ENCODE measurements around the gene MED15. TPM values are rescaled to one million over a fixed set of nuclear protein-coding genes. Genes with fewer than 3 reads are reported as not detected.
A peak's percentile ranks its signal among the peaks of the same experiment; 100 is the strongest.

The MED15 gene
- total and polyA plus RNA-seq, 10 of the 15 experiments (the other 5 are each of a cell fraction or from before 2014, with no cell fraction given) = 1.4 to 75.2 (median 26.9) TPM

DNA sequence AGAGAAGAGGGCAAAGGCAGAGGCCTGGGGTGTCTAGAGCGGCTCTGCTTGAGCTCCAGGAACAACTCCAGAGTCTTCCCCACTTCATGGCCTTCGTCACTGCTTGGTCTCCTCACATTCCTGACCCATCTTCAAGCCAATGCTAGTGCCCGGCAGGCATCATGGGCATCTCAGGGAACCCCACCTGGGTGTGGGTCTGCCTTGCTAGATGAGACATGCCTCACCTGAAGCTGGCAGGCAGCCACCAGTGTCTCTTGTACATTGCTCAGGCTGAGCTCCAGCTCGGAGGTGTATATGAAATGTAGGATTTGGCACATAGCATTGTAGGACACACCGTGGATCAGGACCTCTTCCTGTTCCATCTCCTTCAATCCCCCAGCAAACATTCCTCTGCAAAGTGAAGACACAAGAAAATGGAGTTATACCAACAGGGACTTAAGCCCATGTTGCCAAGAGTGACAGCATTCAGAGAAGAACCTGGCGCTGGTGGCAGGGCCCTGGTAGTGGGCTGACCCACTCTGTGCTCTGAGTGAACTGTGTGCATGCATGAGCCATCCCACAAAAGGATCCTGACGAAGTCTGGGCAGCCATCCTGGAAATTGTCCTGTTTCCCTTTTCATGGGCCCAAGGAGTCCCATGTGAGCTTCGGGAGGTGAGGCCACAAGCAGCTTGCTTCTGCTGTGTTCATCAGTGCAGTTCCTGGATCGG lies 36.1 kb upstream of the MED15 start:
- intact Hi-C loops (cut with micrococcal nuclease; ENCODE audit: unreplicated experiment) = no loop called here
- DNase-seq (ENCODE audit: low read depth, low spot score) (no peak), ATAC-seq (no peak), FAIRE-seq (no peak)
- Histone ChIP-seq H3K4me1 (ENCODE audit: control insufficient read depth, insufficient read depth, low read length) (no peaks in the 10 kb centered on the region; the same call in 1 of the 2 replicates), H3K27me3 (replicated peaks in 1 of 2; ENCODE audit: control insufficient read depth in 2 of 2, insufficient read depth in 2 of 2, low read length in 1 of 2) (no peaks in the 10 kb centered on the region), H3K9me3 (replicated peaks; ENCODE audit: control insufficient read depth, insufficient read depth, low read length) (no peaks in the 10 kb centered on the region), H3K79me2 (ENCODE audit: control insufficient read depth, insufficient read depth, low read length) (no peaks in the 10 kb centered on the region), H4K20me1 (ENCODE audit: control insufficient read depth, insufficient read depth) (no peaks in the 10 kb centered on the region), H2AFZ (ENCODE audit: control insufficient read depth, low read depth, low read length) (no peak overlapping the region), H3K9ac (ENCODE audit: control insufficient read depth, insufficient read depth, low read length) (no peak overlapping the region), H3K27ac (ENCODE audit: control insufficient read depth, insufficient read depth) (no peak overlapping the region), H3K4me3 (no peak overlapping the region), H3K4me2 (ENCODE audit: control insufficient read depth, insufficient read depth) (no peak overlapping the region), H3K36me3 (ENCODE audit: control insufficient read depth in 2 of 2, insufficient read depth in 2 of 2, low read length in 1 of 2) (no peaks in the 10 kb centered on the region; a peak in 1 of 4 replicates)
- RAD21 ChIA-PET (ENCODE audit: unreplicated experiment) = no interaction called here
- in situ Hi-C loops (cut with MboI) = no loop called here
- SMC1A ChIA-PET (ENCODE audit: uncharacterized antibody, unreplicated experiment) = interaction anchor here (0.5 kb wide), 1 partner anchor 1360 kb away, joined by 3 read pairs; no protein-coding TSS in a partner anchor
- POLR2A ChIA-PET = no interaction called here
- WGBS (ENCODE audit: insufficient coverage, insufficient replicate concordance, low lambda C conversion rate, missing lambda C conversion rate) = 92% methylated on average over 9 of the region's 9 CpGs
- no TSS peak for BruUV-seq (replicated peaks)
- TF ChIP-seq, protein P1, sequence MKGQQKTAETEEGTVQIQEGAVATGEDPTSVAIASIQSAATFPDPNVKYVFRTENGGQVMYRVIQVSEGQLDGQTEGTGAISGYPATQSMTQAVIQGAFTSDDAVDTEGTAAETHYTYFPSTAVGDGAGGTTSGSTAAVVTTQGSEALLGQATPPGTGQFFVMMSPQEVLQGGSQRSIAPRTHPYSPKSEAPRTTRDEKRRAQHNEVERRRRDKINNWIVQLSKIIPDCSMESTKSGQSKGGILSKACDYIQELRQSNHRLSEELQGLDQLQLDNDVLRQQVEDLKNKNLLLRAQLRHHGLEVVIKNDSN (IDR thresholded peaks at IDR 0.05; ENCODE audit: borderline replicate concordance, extremely low read length, insufficient read depth, low read depth, low read length) = peak; percentile 6
- TF ChIP-seq ZNF217 (IDR thresholded peaks at IDR 0.05) = no peak
- CTCF ChIA-PET = no interaction called here

DNA sequence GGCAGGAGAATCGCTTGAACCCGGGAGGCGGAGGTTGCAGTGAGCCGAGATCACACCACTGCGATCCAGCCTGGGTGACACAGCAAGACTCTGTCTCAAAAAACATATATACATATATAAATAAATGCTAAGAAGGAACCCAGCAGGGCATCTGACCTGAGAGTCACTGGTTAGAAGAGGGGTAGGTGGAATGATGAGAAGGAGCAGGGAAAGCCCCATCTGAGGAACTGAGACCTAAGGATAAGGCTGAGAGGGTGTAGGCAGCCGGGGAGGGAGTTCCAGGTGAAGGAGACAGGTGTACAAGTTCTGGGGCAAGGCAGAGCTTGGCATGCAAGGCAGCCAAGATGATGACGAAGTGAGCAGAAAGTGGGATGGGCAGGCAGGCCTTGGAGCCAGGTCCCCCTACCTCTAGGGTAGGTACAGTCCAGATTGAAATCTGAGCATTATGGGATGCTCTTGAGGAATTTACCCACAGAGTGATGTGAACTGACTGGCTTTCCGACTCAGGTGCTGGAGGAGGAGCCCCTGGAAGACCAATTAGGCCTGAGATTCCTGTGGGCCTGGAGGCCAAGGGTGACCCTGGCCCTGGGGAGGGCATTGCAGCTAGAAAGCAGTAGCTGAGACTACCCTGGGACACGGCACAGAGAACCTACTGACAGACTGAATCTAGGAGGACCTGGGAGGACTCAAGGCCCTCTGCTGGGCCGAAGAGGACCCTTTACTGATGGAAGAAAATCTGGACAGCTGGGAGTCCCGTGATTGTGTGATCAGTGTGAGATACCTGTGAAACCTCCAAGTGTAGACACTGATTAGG lies 34.6 kb upstream of the MED15 start:
- POLR2A ChIA-PET = no interaction called here
- RAD21 ChIA-PET (ENCODE audit: unreplicated experiment) = no interaction called here
- Histone ChIP-seq H3K36me3 (ENCODE audit: control insufficient read depth in 2 of 2, insufficient read depth in 2 of 2, low read length in 1 of 2) (no peaks in the 10 kb centered on the region; a peak in 1 of 4 replicates), H3K4me1 (ENCODE audit: control insufficient read depth, insufficient read depth, low read length) (no peaks in the 10 kb centered on the region; the same call in 1 of the 2 replicates), H3K79me2 (ENCODE audit: control insufficient read depth, insufficient read depth, low read length) (no peaks in the 10 kb centered on the region), H3K4me3 (no peak overlapping the region), H3K27ac (ENCODE audit: control insufficient read depth, insufficient read depth) (no peak overlapping the region), H3K27me3 (replicated peaks in 1 of 2; ENCODE audit: control insufficient read depth in 2 of 2, insufficient read depth in 2 of 2, low read length in 1 of 2) (no peaks in the 10 kb centered on the region), H3K9ac (ENCODE audit: control insufficient read depth, insufficient read depth, low read length) (no peak overlapping the region), H3K9me3 (replicated peaks; ENCODE audit: control insufficient read depth, insufficient read depth, low read length) (no peaks in the 10 kb centered on the region), H4K20me1 (ENCODE audit: control insufficient read depth, insufficient read depth) (no peaks in the 10 kb centered on the region), H3K4me2 (ENCODE audit: control insufficient read depth, insufficient read depth) (no peak overlapping the region), H2AFZ (ENCODE audit: control insufficient read depth, low read depth, low read length) (no peak overlapping the region)
- ATAC-seq (no peak), FAIRE-seq (no peak), DNase-seq (ENCODE audit: low read depth, low spot score) (no peak)
- intact Hi-C loops (cut with micrococcal nuclease; ENCODE audit: unreplicated experiment) (no loop called here), in situ Hi-C loops (cut with MboI) (no loop called here)
- 86% methylated on average over 11 of the region's 11 CpGs for WGBS (ENCODE audit: insufficient coverage, insufficient replicate concordance, low lambda C conversion rate, missing lambda C conversion rate)
- BruUV-seq (replicated peaks) = no TSS peak
- SMC1A ChIA-PET (ENCODE audit: uncharacterized antibody, unreplicated experiment) = no interaction called here
- CTCF ChIA-PET = no interaction called here
- TF ChIP-seq MTA3 (IDR thresholded peaks at IDR 0.05; ENCODE audit: borderline replicate concordance, low read length) (no peak), CHD1 (IDR thresholded peaks at IDR 0.05; ENCODE audit: low read depth, low read length) (no peak), RUNX3 (IDR thresholded peaks at IDR 0.05; ENCODE audit: low read length) (no peak), TBL1XR1 (IDR thresholded peaks at IDR 0.05; ENCODE audit: low read depth, low read length) (no peak), IKZF1 (conservative IDR thresholded peaks at IDR 0.05) (no peak), NFIC (IDR thresholded peaks at IDR 0.05; ENCODE audit: low read depth, low read length) (no peak), STAT3 (IDR thresholded peaks at IDR 0.05; ENCODE audit: low read depth, low read length) (no peak), SMC3 (IDR thresholded peaks at IDR 0.05; ENCODE audit: borderline replicate concordance, low read length) (no peak), SMAD5 (IDR thresholded peaks at IDR 0.05; ENCODE audit: low read depth) (no peak), EZH2 (IDR thresholded peaks at IDR 0.05; ENCODE audit: borderline replicate concordance, control insufficient read depth, low read depth, low read length) (no peak), FOXK2 (IDR thresholded peaks at IDR 0.05) (no peak)

All from GM12878 (cell line).